Testis (tissue), 3 donors: Measurements from ENCODE around the gene HOXD11. TPM values are rescaled to one million over a fixed set of nuclear protein-coding genes. Genes with fewer than 3 reads are reported as not detected.

Experiments used
- DNase-seq: peaks from one replicate; pipeline ENCODE4 v3.0.0-alpha.2; 2019
- H3K27ac ChIP-seq, 2 donors: fragments of 200-600 bp; sonication (generic); one replicate each; pipeline ENCODE4 v1.5.1; 2019
- H3K27me3 ChIP-seq: fragments of 200-600 bp; sonication (generic); one replicate; pipeline ENCODE4 v1.5.1; 2019
- H3K36me3 ChIP-seq: fragments of 200-600 bp; sonication (generic); one replicate; pipeline ENCODE4 v1.5.1; 2017; ENCODE audit warnings: low read depth; ENCODE audit errors: missing control alignments
- H3K4me1 ChIP-seq: fragments of 200-600 bp; sonication (generic); one replicate; pipeline ENCODE4 v1.5.1; 2019
- H3K4me3 ChIP-seq, 2 donors: fragments of 200-600 bp; sonication (generic); one replicate each; pipeline ENCODE4 v1.5.1; 2017 to 2019
- H3K9me3 ChIP-seq: fragments of 200-600 bp; sonication (generic); one replicate; pipeline ENCODE4 v1.5.1; 2017
- CTCF ChIP-seq, 3 experiments: fragments of 450-650 bp in 2 of 3; fragments of 200-600 bp in 1 of 3; sonication (generic) in 1 of 3; IDR thresholded peaks; one replicate each; pipeline ENCODE4 v1.5.1; 2016 to 2019; ENCODE audit warnings: antibody characterized with exemption in 3 of 3, mild to moderate bottlenecking in 2 of 3, moderate library complexity in 1 of 3
- POLR2A ChIP-seq: fragments of 450-650 bp; IDR thresholded peaks from one replicate; pipeline ENCODE4 v1.6.1; 2017; ENCODE audit warnings: antibody characterized with exemption, mild to moderate bottlenecking, moderate library complexity
- WGBS, 2 donors: methylation state at CpG; one replicate each; pipeline ENCODE4 v1.1.5; 2018; 5-methylcytosine and 5-hydroxymethylcytosine counted together
- intact Hi-C: fragments of 100-400 bp; cut with DNase I; formaldehyde crosslinking; loops from one replicate; pipeline ENCODE4 v1.15.1; 2023; ENCODE audit warnings: low total_unique reads
- polyA plus RNA-seq: library from polyadenylated mRNA; stranded (reverse); fragments of 350-450 nt; fragmentation: Illumina TruSeq; extraction: RNeasy Lipid Tissue Mini Kit (QIAGEN cat#74804); gene quantifications from one replicate; pipeline ENCODE4 v1.2.3, GENCODE V29; 2014; ENCODE audit warnings: low read depth, low replicate concordance; ENCODE audit not compliant: insufficient read depth
- total RNA-seq, 2 donors: library from RNA; depleted of rRNA; stranded (reverse); fragments of >200 nt; gene quantifications; one replicate each; pipeline ENCODE4 v1.2.3, GENCODE V29; 2016

The HOXD11 gene
- total and polyA plus RNA-seq, 3 donors from 2014 or later: 0.29 to 1.7 (median 0.62) TPM

DNA sequence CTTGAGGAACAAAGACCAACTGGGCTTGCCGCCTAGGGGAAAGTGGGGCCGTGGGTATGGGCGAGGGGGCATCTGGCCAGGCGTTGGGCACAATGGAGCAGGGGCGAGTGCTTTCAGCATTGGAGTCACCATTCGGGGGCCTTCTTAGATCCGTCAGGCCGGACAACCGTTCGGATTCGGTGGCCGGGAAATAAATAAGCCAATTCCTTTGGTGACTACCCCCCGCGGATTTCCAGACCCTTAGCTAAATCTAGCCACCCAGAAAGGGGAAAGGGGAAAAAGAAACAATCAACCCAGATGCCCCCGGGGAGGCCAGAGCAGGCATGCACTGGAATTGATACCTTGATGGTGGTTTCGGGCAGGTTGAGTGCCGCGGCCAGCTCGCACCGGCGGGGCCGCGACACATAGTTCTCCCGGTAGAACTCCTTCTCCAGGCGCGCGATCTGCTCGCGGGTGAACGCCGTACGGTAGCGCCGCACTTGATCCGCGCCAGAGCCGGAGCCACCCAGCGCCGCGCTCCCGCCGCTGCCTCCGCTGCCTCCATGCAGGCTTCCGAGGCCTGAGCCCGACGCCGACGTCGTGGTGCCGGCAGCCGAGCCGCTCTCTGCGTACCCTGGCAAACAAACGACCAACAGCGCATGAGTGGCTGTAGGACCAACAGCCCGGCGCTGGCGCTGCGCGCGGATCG lies 25.1 kb upstream of the HOXD11 start:
- peaks cover 4% of the 10 kb centered on the region for H3K4me1 ChIP-seq
- no peak for DNase-seq
- intact Hi-C loops: loop anchor here (10.0 kb wide), 1 partner anchor 397 kb away; no protein-coding TSS in a partner anchor

GRCh38 chr2:176082525-176082823 lies 24.6 kb upstream of the HOXD11 start:
- Histone ChIP-seq H3K27me3 (no peaks in the 10 kb centered on the region), H3K4me3 (peak overlapping the region in 1 of 2 donors; percentile 44), H3K27ac (no peak overlapping the region), H3K9me3 (no peaks in the 10 kb centered on the region), H3K4me1 (peaks cover 4% of the 10 kb centered on the region), H3K36me3 (no peaks in the 10 kb centered on the region)
- intact Hi-C loops: loop anchor here (10.0 kb wide), 1 partner anchor 398 kb away; no protein-coding TSS in a partner anchor
- 12 to 20% methylated on average over 9 to 10 of the region's 10 CpGs for WGBS, 2 donors
- no peak for DNase-seq
- no peak for TF ChIP-seq POLR2A
- no peak for TF ChIP-seq CTCF (IDR thresholded peaks at IDR 0.05)

More for the DNA sequence above, 25.1 kb upstream of the HOXD11 start:
- no peaks in the 10 kb centered on the region for H3K27me3 ChIP-seq
- WGBS, 2 donors: 8 to 15% methylated on average over 32 to 62 of the region's 62 CpGs
- H3K9me3 ChIP-seq: no peaks in the 10 kb centered on the region
- H3K36me3 ChIP-seq: no peaks in the 10 kb centered on the region
- TF ChIP-seq POLR2A (no peak), CTCF (IDR thresholded peaks at IDR 0.05) (no peak)
- no peak overlapping the region for H3K27ac ChIP-seq
- H3K4me3 ChIP-seq: peak overlapping the region; percentile 18 to 44

GRCh38 chr2:176082824-176083751 lies 24.0 kb upstream of the HOXD11 start:
- Histone ChIP-seq H3K27ac (no peak overlapping the region), H3K4me1 (peaks cover 6% of the 10 kb centered on the region), H3K4me3 (peak overlapping the region in 1 of 2 donors; percentile 44), H3K36me3 (no peaks in the 10 kb centered on the region), H3K27me3 (no peaks in the 10 kb centered on the region), H3K9me3 (no peaks in the 10 kb centered on the region)
- 8 to 10% methylated on average over 34 to 66 of the region's 66 CpGs for WGBS, 2 donors
- intact Hi-C loops: loop anchor here (10.0 kb wide), 1 partner anchor 398 kb away; no protein-coding TSS in a partner anchor
- TF ChIP-seq CTCF (IDR thresholded peaks at IDR 0.05) (no peak), POLR2A (no peak)
- no peak for DNase-seq

DNA sequence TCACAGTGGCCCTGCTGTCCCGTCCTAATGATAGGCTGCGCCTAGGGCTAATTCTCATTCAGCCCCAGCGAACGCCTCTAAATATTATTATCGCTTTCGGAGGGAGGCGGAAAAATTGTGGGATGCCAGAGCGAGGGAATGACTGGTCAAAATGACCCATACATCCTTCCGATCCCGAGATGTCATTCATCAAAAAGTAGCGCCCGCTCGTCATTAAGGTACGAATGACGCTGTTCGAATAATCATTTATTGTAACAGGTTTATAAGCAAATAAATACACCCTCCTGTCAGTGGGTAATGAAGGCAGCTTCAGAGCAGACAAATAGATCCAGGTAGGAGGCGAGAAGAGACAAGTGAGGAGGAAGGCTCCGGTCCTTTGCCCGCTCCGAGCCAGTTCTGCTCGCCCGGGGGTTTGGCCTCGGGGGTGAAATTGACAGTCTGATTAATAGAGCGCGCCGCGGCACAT lies 23.3 kb upstream of the HOXD11 start, which contains the start of gene EVX2:
EVX2 (minus strand) TSS at position 167 of the 466 bp plus-strand sequence. CDS start 186 bp downstream, outside the sequence.
- TF ChIP-seq CTCF (IDR thresholded peaks at IDR 0.05) (no peak), POLR2A (no peak)
- H3K36me3 ChIP-seq: no peaks in the 10 kb centered on the region
- peaks cover 11% of the 10 kb centered on the region for H3K4me1 ChIP-seq
- H3K9me3 ChIP-seq: no peaks in the 10 kb centered on the region
- H3K4me3 ChIP-seq: peak within 1 kb of the TSS in 1 of 2 donors; percentile 44
- intact Hi-C loops: loop anchor here (10.0 kb wide), 1 partner anchor 399 kb away; no protein-coding TSS in a partner anchor
- H3K27ac ChIP-seq: no peak within 1 kb of the TSS
- DNase-seq: no peak
- 14 to 16% methylated on average over 27 of the region's 27 CpGs for WGBS, 2 donors
- no peaks in the 10 kb centered on the region for H3K27me3 ChIP-seq
